ENCODE results near the gene CTBP1.
"Not testable (repeated sequence)": the region's sequence is repeated elsewhere in the genome, so short reads cannot be mapped to it uniquely, and the experiment has no call there.

CTBP1 gene

GRCh38 chr4:1249148-1249730 is 309 bp upstream of the CTBP1 start:
- DNase-seq: peak; percentile 92

- DNase-seq: peak; percentile 54
These were observed 1.1 kb downstream of the CTBP1 start for GRCh38 chr4:1247864-1248244.

- no peak for DNase-seq
These were observed 1.7 kb downstream of the CTBP1 start for GRCh38 chr4:1246901-1247863.

GRCh38 chr4:1246111-1246881 is 2.6 kb downstream of the CTBP1 start:
- no peak for DNase-seq

GRCh38 chr4:1245481-1246051 is 3.4 kb downstream of the CTBP1 start:
- DNase-seq: no peak

- no peak for DNase-seq
These were observed 3.9 kb downstream of the CTBP1 start for GRCh38 chr4:1244978-1245471.

GRCh38 chr4:1244081-1244977 is 4.6 kb downstream of the CTBP1 start:
- no peak for DNase-seq

GRCh38 chr4:1243451-1244080 is 5.4 kb downstream of the CTBP1 start:
- no peak for DNase-seq

- DNase-seq: no peak
These were observed 6.2 kb downstream of the CTBP1 start for GRCh38 chr4:1242506-1243450.

GRCh38 chr4:1241936-1242505 is 6.9 kb downstream of the CTBP1 start:
- DNase-seq: no peak

- no peak for DNase-seq
These were observed 7.4 kb downstream of the CTBP1 start for GRCh38 chr4:1241466-1241935.

GRCh38 chr4:1240721-1241465 is 8.0 kb downstream of the CTBP1 start:
- DNase-seq: peak; percentile 11

GRCh38 chr4:1239950-1240307 is 9.0 kb downstream of the CTBP1 start:
- no peak for DNase-seq

- DNase-seq: peak; percentile 17
These were observed 9.6 kb downstream of the CTBP1 start for GRCh38 chr4:1239141-1239949.

GRCh38 chr4:1238676-1239000 is 10.3 kb downstream of the CTBP1 start:
- no peak for DNase-seq

- DNase-seq: peak; percentile 15
These were observed 10.8 kb downstream of the CTBP1 start for GRCh38 chr4:1237981-1238675.

GRCh38 chr4:1237261-1237660 is 11.7 kb downstream of the CTBP1 start:
- not testable (repeated sequence) for DNase-seq

- not testable (repeated sequence) for DNase-seq
These were observed 12.1 kb downstream of the CTBP1 start for GRCh38 chr4:1236836-1237235.

All from right hindlimb (tissue), 1 donor.